KBM-7 (cell line): Measurements from ENCODE around the gene NFAT5.
A peak's percentile ranks its signal among the peaks of the same experiment; 100 is the strongest.
"Not testable (repeated sequence)": the region's sequence is repeated elsewhere in the genome, so short reads cannot be mapped to it uniquely, and the experiment has no call there.

ENCODE experiments used
- DNase-seq: peaks from one replicate; pipeline ENCODE4 v3.0.0-alpha.2; 2015
- in situ Hi-C: fragments of 300-500 bp; cut with MboI; formaldehyde crosslinking; loops from 2 replicates; pipeline ENCODE4 v1.14.3; 2020; ENCODE audit warnings: low sequenced_read_pairs, low pct_unique_long_range_greater_than_20kb, mixed read lengths

The NFAT5 gene

GRCh38 chr16:69619514-69619913 is 53.7 kb downstream of the NFAT5 start:
- peak; percentile 44 for DNase-seq

GRCh38 chr16:69620573-69620972 is 54.8 kb downstream of the NFAT5 start:
- in situ Hi-C loops = no loop called here
- DNase-seq = no peak

More at GRCh38 chr16:69619514-69619913, 53.7 kb downstream of the NFAT5 start:
- in situ Hi-C loops = no loop called here

GRCh38 chr16:69621225-69621624 is 55.5 kb downstream of the NFAT5 start:
- no peak for DNase-seq
- in situ Hi-C loops = no loop called here

GRCh38 chr16:69626256-69626655 is 60.5 kb downstream of the NFAT5 start:
- no peak for DNase-seq
- in situ Hi-C loops = no loop called here

- DNase-seq = no peak
- in situ Hi-C loops = no loop called here
Observed at GRCh38 chr16:69632828-69633227, 67.1 kb downstream of the NFAT5 start.

GRCh38 chr16:69633375-69633774 is 67.6 kb downstream of the NFAT5 start:
- in situ Hi-C loops = no loop called here

GRCh38 chr16:69636563-69637146 is 70.9 kb downstream of the NFAT5 start:
- DNase-seq, in situ Hi-C loops: not testable (repeated sequence)

More at GRCh38 chr16:69633375-69633774, 67.6 kb downstream of the NFAT5 start:
- no peak for DNase-seq

- in situ Hi-C loops, DNase-seq: not testable (repeated sequence)
Observed at GRCh38 chr16:69637206-69637865, 71.6 kb downstream of the NFAT5 start.

GRCh38 chr16:69643997-69644396 is 78.2 kb downstream of the NFAT5 start:
- DNase-seq, in situ Hi-C loops: not testable (repeated sequence)

GRCh38 chr16:69644790-69645189 is 79.0 kb downstream of the NFAT5 start:
- in situ Hi-C loops = no loop called here
- no peak for DNase-seq

- in situ Hi-C loops = no loop called here
- no peak for DNase-seq
Observed at GRCh38 chr16:69647020-69647419, 81.3 kb downstream of the NFAT5 start.

- in situ Hi-C loops = no loop called here
- no peak for DNase-seq
Observed at GRCh38 chr16:69651217-69651616, 85.5 kb downstream of the NFAT5 start.

GRCh38 chr16:69654280-69654931 is 88.6 kb downstream of the NFAT5 start:
- in situ Hi-C loops = no loop called here
- DNase-seq = no peak

GRCh38 chr16:69660166-69660565 is 94.4 kb downstream of the NFAT5 start:
- in situ Hi-C loops = no loop called here
- no peak for DNase-seq

- no peak for DNase-seq
- in situ Hi-C loops = no loop called here
Observed at GRCh38 chr16:69662901-69663300, 97.1 kb downstream of the NFAT5 start.

GRCh38 chr16:69663846-69664245 is 98.1 kb downstream of the NFAT5 start:
- no peak for DNase-seq

GRCh38 chr16:69669577-69669976 is 103.8 kb downstream of the NFAT5 start:
- in situ Hi-C loops = no loop called here
- DNase-seq = no peak

More at GRCh38 chr16:69663846-69664245, 98.1 kb downstream of the NFAT5 start:
- in situ Hi-C loops = no loop called here

- no peak for DNase-seq
- in situ Hi-C loops = no loop called here
Observed at GRCh38 chr16:69672315-69672997, 106.7 kb downstream of the NFAT5 start.

GRCh38 chr16:69672998-69673713 is 107.4 kb downstream of the NFAT5 start:
- DNase-seq = no peak
- in situ Hi-C loops = no loop called here
